ENCODE measurements around the gene SV2B.

GRCh38 chr15:91141097-91141496, 41.0 kb downstream of the SV2B start:
- no peak for TF ChIP-seq CTCF (IDR thresholded peaks at IDR 0.05)
- no peak for TF ChIP-seq POLR2A (IDR thresholded peaks at IDR 0.05)

Data from stomach (tissue), 4 donors.